Measurements from ENCODE around the gene PREX1. TPM values are rescaled to one million over a fixed set of nuclear protein-coding genes. Genes with fewer than 3 reads are reported as not detected.

PREX1 gene
- total and polyA plus RNA-seq, 2 donors (not counting 3 experiments of a cell fraction or from before 2014, with no cell fraction given): 51.3 to 72.9 TPM

GRCh38 chr20:48632825-48633619 lies 194.8 kb downstream of the PREX1 start:
- Histone ChIP-seq H3K27me3 (ENCODE audit: control insufficient read depth in 2 of 2, insufficient read depth in 2 of 2, low read length in 2 of 2) (no peaks in the 10 kb centered on the region), H3K4me3 (replicated peaks in 1 of 3; ENCODE audit: insufficient read depth in 1 of 3, low read depth in 1 of 3, low read length in 3 of 3) (no peak overlapping the region), H4K20me1 (replicated peaks; ENCODE audit: control insufficient read depth, extremely low read depth, insufficient read depth, low read length) (no peaks in the 10 kb centered on the region), H3K27ac (ENCODE audit: insufficient read depth, low read depth, low read length) (no peak overlapping the region), H3K4me2 (ENCODE audit: insufficient read depth, low read length) (no peak overlapping the region), H3K36me3 (ENCODE audit: control insufficient read depth in 2 of 2, extremely low read depth in 1 of 2, insufficient read depth in 2 of 2, low read length in 2 of 2) (peaks cover 0 to 44% of the 10 kb centered on the region in 2 experiments), H2AFZ (ENCODE audit: low read depth, low read length) (no peak overlapping the region), H3K9me1 (replicated peaks; ENCODE audit: control insufficient read depth, extremely low read depth, insufficient read depth, low read length) (no peaks in the 10 kb centered on the region), H3K9me3 (replicated peaks; ENCODE audit: control insufficient read depth, insufficient read depth, low read length) (no peaks in the 10 kb centered on the region), H3K9ac (replicated peaks; ENCODE audit: extremely low read depth, insufficient read depth, low read length) (no peak overlapping the region), H3K4me1 (ENCODE audit: control insufficient read depth, extremely low read depth, insufficient read depth, low read length) (peaks cover 8% of the 10 kb centered on the region), H3K79me2 (ENCODE audit: control insufficient read depth, insufficient read depth, low read length) (no peaks in the 10 kb centered on the region)
- no peak for FAIRE-seq
- no peak for TF ChIP-seq EZH2 (IDR thresholded peaks at IDR 0.05; ENCODE audit: borderline replicate concordance, low read depth, low read length, severe bottlenecking)
- TF ChIP-seq FOS (IDR thresholded peaks at IDR 0.05; ENCODE audit: borderline replicate concordance, insufficient read depth, low read length): no peak
- no peak for TF ChIP-seq JUN (IDR thresholded peaks at IDR 0.05; ENCODE audit: borderline replicate concordance, insufficient read depth, insufficient read length, low read depth)
- TF ChIP-seq MYC (IDR thresholded peaks at IDR 0.05; ENCODE audit: low read depth, low read length): no peak
- TF ChIP-seq MAX (IDR thresholded peaks at IDR 0.05; ENCODE audit: insufficient read depth, insufficient read length): no peak
- TF ChIP-seq POLR2AphosphoS5 (IDR thresholded peaks at IDR 0.05; ENCODE audit: insufficient read depth, low read depth, low read length): no peak
- no peak for TF ChIP-seq GATA2 (IDR thresholded peaks at IDR 0.05; ENCODE audit: insufficient read depth, insufficient read length, low read depth, low read length)
- no peak for TF ChIP-seq CTCF (IDR thresholded peaks at IDR 0.05; ENCODE audit: extremely low read depth in 1 of 2, insufficient read depth in 1 of 2, low read depth in 1 of 2, low read length in 2 of 2)
- intact Hi-C loops (cut with micrococcal nuclease): no loop called here
- ChIA-PET POLR2A (no interaction called here), CTCF (interaction anchor here (2.2 kb wide), 1 partner anchor 12 kb away, joined by 11 read pairs; no protein-coding TSS in a partner anchor)
- BruUV-seq (replicated peaks): no TSS peak
- DNase-seq (ENCODE audit: low read depth, low spot score): no peak
- dilution Hi-C loops (cut with MboI; ENCODE audit: extremely low pct_ligation_motif_present, low sequenced_read_pairs): no loop called here
